Lower leg skin (tissue), 3 donors: ENCODE results near the gene ETFA.

Experiments used
- POLR2A ChIP-seq, 2 donors: fragments of 450-650 bp; IDR thresholded peaks; one replicate each; pipeline ENCODE4 v1.6.1; 2016 to 2017; ENCODE audit warnings: antibody characterized with exemption in 2 of 2, mild to moderate bottlenecking in 1 of 2, moderate library complexity in 1 of 2
- TF ChIP-seq, protein P1 (sequence below), 3 donors: fragments of 450-650 bp; IDR thresholded peaks; one replicate each; pipeline ENCODE4 v1.5.1; 2016; ENCODE audit warnings: antibody characterized with exemption in 3 of 3, mild to moderate bottlenecking in 3 of 3, moderate library complexity in 2 of 3

DNA sequence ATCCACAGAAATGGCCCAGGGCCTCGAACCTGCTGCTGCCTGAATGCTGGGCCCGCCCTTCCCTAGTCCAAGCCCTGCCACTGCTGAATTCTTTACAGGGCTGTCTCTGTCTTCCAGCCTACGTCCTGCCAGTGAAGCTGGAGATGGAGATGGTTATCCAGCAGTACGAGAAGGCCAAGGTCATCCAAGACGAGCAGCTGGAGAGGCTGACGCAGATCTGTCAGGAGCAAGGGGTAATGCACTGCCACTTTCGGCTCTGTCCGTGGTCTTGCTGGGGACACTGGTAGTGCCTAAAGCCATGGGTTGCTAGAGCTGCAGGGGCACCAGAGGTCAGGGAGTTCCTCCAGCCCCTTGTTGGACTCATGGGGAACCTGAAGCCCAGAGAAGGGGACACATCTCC, 135.8 kb downstream of the ETFA start:
- TF ChIP-seq, protein P1, sequence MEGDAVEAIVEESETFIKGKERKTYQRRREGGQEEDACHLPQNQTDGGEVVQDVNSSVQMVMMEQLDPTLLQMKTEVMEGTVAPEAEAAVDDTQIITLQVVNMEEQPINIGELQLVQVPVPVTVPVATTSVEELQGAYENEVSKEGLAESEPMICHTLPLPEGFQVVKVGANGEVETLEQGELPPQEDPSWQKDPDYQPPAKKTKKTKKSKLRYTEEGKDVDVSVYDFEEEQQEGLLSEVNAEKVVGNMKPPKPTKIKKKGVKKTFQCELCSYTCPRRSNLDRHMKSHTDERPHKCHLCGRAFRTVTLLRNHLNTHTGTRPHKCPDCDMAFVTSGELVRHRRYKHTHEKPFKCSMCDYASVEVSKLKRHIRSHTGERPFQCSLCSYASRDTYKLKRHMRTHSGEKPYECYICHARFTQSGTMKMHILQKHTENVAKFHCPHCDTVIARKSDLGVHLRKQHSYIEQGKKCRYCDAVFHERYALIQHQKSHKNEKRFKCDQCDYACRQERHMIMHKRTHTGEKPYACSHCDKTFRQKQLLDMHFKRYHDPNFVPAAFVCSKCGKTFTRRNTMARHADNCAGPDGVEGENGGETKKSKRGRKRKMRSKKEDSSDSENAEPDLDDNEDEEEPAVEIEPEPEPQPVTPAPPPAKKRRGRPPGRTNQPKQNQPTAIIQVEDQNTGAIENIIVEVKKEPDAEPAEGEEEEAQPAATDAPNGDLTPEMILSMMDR (IDR thresholded peaks at IDR 0.05) = no peak
- no peak for TF ChIP-seq POLR2A (IDR thresholded peaks at IDR 0.05)
